A549 (cell line): Measurements from ENCODE around the gene SUPT20H. TPM values are rescaled to one million over a fixed set of nuclear protein-coding genes. Genes with fewer than 3 reads are reported as not detected.

Experiments
- ATAC-seq, 2 experiments: fragments of 200-7000 bp in 1 of 2; fragments of >200 bp in 1 of 2; cut with Nextera tagmentation in 1 of 2; cut with Tn5 transposase in 1 of 2; 3 replicates each; pipeline versions ENCODE4 v1.8.0 to v1.9.1; 2018 to 2020; ENCODE audit warnings: mild to moderate bottlenecking in 1 of 2, moderate library complexity in 1 of 2
- CTCF ChIA-PET: fragments of 300-600 bp; sonication (Branson Sonifier 250); formaldehyde crosslinking; extraction: SDS; loops from one replicate; lab custom pipeline; 2021; ENCODE audit warnings: antibody characterized with exemption, inconsistent platforms; lab: Yijun Ruan, JAX
- POLR2A ChIA-PET: fragments of 350-600 bp; formaldehyde crosslinking; extraction: SDS; loops from one replicate; lab custom pipeline; 2021; ENCODE audit warnings: antibody characterized with exemption, inconsistent platforms; lab: Yijun Ruan, JAX
- DNase-seq, 2 experiments: peaks; one replicate each; pipeline versions ENCODE4 v3.0.0 to v3.0.0-alpha.2; 2011 to 2016; ENCODE audit warnings: low read depth in 1 of 2, low spot score in 1 of 2
- FAIRE-seq: peaks from 2 replicates; lab custom pipeline; 2011; peaks lifted over from hg19 to GRCh38; lab: Jason Lieb, UNC
- H3K27ac ChIP-seq, 2 experiments: fragments of >200 bp; sonication (Bioruptor Twin); formaldehyde crosslinking; 3 replicates each; pipeline ENCODE4 v1.5.1; 2016 to 2017
- H3K4me1 ChIP-seq: fragments of >200 bp; sonication (Bioruptor Twin); formaldehyde crosslinking; 3 replicates; pipeline ENCODE4 v1.6.1; 2016
- H3K4me2 ChIP-seq: fragments of >200 bp; sonication (Bioruptor Twin); formaldehyde crosslinking; 3 replicates; pipeline ENCODE4 v1.6.1; 2016
- H3K4me3 ChIP-seq: fragments of >200 bp; sonication (Bioruptor Twin); formaldehyde crosslinking; 3 replicates; pipeline ENCODE4 v1.5.1; 2016
- H3K9me3 ChIP-seq: fragments of >200 bp; sonication (Bioruptor Twin); formaldehyde crosslinking; 3 replicates; pipeline ENCODE4 v1.6.1; 2016
- BHLHE40 ChIP-seq: IDR thresholded peaks from 2 replicates; pipeline ENCODE4 v1.6.1; 2012; ENCODE audit warnings: low read depth, low read length, inconsistent platforms
- CEBPB ChIP-seq, 2 experiments: fragments of >200 bp in 1 of 2; sonication (Bioruptor Twin) in 1 of 2; formaldehyde crosslinking in 1 of 2; IDR thresholded peaks; 2 replicates each; pipeline ENCODE4 v1.6.1; 2012 to 2016
- CHD4 ChIP-seq: fragments of 200-600 bp; sonication (generic); IDR thresholded peaks from 2 replicates; pipeline ENCODE4 v1.6.1; 2016; ENCODE audit warnings: antibody characterized with exemption, mild to moderate bottlenecking, borderline replicate concordance
- CTCF ChIP-seq: fragments of >200 bp; sonication (Bioruptor Twin); formaldehyde crosslinking; IDR thresholded peaks from 3 replicates; pipeline ENCODE4 v1.5.1; 2016
- E2F6 ChIP-seq: IDR thresholded peaks from 2 replicates; pipeline ENCODE4 v1.6.1; 2012; ENCODE audit warnings: low read depth, borderline replicate concordance
- EHMT2 ChIP-seq: fragments of 200-600 bp; sonication (generic); IDR thresholded peaks from 2 replicates; pipeline ENCODE4 v1.6.1; 2016; ENCODE audit warnings: antibody characterized with exemption, low read depth, mild to moderate bottlenecking, moderate library complexity
- FOSB ChIP-seq: fragments of 250-450 bp; sonication (Bioruptor Pico); IDR thresholded peaks from 2 replicates; pipeline ENCODE4 v1.5.0; 2020; ENCODE audit warnings: mild to moderate bottlenecking, moderate library complexity
- FOSL2 ChIP-seq, 2 experiments: fragments of 450-650 bp in 1 of 2; fragments of >200 bp in 1 of 2; sonication (Bioruptor Twin) in 1 of 2; formaldehyde crosslinking; IDR thresholded peaks; 2 replicates each; pipeline versions ENCODE4 v1.5.0 to v1.6.1; 2016 to 2020; ENCODE audit warnings: mild to moderate bottlenecking in 1 of 2, moderate library complexity in 1 of 2
- FOXS1 ChIP-seq: fragments of 250-450 bp; sonication (Bioruptor Pico); IDR thresholded peaks from 2 replicates; pipeline ENCODE4 v1.5.0; 2020; ENCODE audit warnings: mild to moderate bottlenecking, moderate library complexity
- HDAC2 ChIP-seq: fragments of 200-600 bp; sonication (generic); IDR thresholded peaks from 2 replicates; pipeline ENCODE4 v1.6.1; 2016
- HOXA7 ChIP-seq: fragments of 250-450 bp; sonication (Bioruptor Pico); IDR thresholded peaks from 2 replicates; pipeline ENCODE4 v1.5.0; 2020; ENCODE audit warnings: mild to moderate bottlenecking, moderate library complexity
- HOXB5 ChIP-seq: fragments of 250-450 bp; sonication (Bioruptor Pico); IDR thresholded peaks from 2 replicates; pipeline ENCODE4 v1.5.0; 2020; ENCODE audit warnings: mild to moderate bottlenecking, moderate library complexity
- JUN ChIP-seq, 2 experiments: fragments of >200 bp; sonication (Bioruptor Twin); formaldehyde crosslinking; IDR thresholded peaks; 2 replicates in 1 of 2; 3 replicates in 1 of 2; pipeline ENCODE4 v1.6.1; 2016 to 2017
- JUNB ChIP-seq: fragments of >200 bp; sonication (Bioruptor Twin); formaldehyde crosslinking; IDR thresholded peaks from 2 replicates; pipeline ENCODE4 v1.6.1; 2016
- KDM1A ChIP-seq: fragments of 200-600 bp; sonication (generic); IDR thresholded peaks from 2 replicates; pipeline ENCODE4 v1.6.1; 2016; ENCODE audit warnings: low read depth, mild to moderate bottlenecking
- KDM5A ChIP-seq: fragments of 200-600 bp; sonication (generic); IDR thresholded peaks from 2 replicates; pipeline ENCODE4 v1.6.1; 2016; ENCODE audit warnings: antibody characterized with exemption, mild to moderate bottlenecking
- MAFK ChIP-seq: fragments of 450-650 bp; IDR thresholded peaks from 2 replicates; pipeline ENCODE4 v1.6.1; 2014; ENCODE audit not compliant: partially characterized antibody
- NR3C1 ChIP-seq: fragments of >200 bp; sonication (Bioruptor Twin); formaldehyde crosslinking; IDR thresholded peaks from 3 replicates; pipeline ENCODE4 v1.6.1; 2017
- POLR2A ChIP-seq: IDR thresholded peaks from 2 replicates; pipeline ENCODE4 v1.6.1; 2012; ENCODE audit warnings: mild to moderate bottlenecking, low read length
- POLR2AphosphoS2 ChIP-seq: conservative IDR thresholded peaks from 2 replicates; pipeline ENCODE4 v1.6.1; 2012; ENCODE audit warnings: low read length, improper control_type of control experiment, inconsistent platforms
- RAD21 ChIP-seq, 2 experiments: fragments of >200 bp in 1 of 2; sonication (Bioruptor Twin) in 1 of 2; formaldehyde crosslinking in 1 of 2; IDR thresholded peaks in 1 of 2; conservative IDR thresholded peaks in 1 of 2; 2 replicates in 1 of 2; 3 replicates in 1 of 2; pipeline ENCODE4 v1.6.1; 2012 to 2018; ENCODE audit warnings: inconsistent platforms in 1 of 2
- RARB ChIP-seq: fragments of 250-450 bp; sonication (Bioruptor Pico); IDR thresholded peaks from 2 replicates; pipeline ENCODE4 v1.8.0; 2021; ENCODE audit warnings: mild to moderate bottlenecking, moderate library complexity
- RCOR1 ChIP-seq: fragments of 150-350 bp; IDR thresholded peaks from 2 replicates; pipeline ENCODE4 v1.6.1; 2014; ENCODE audit warnings: antibody characterized with exemption, low read length, low read depth
- RNF2 ChIP-seq: fragments of 200-600 bp; sonication (generic); IDR thresholded peaks from 2 replicates; pipeline ENCODE4 v1.6.1; 2016; ENCODE audit warnings: low read depth, mild to moderate bottlenecking, antibody characterized with exemption, moderate library complexity, borderline replicate concordance
- ZFP36 ChIP-seq: fragments of 450-650 bp; IDR thresholded peaks from 2 replicates; pipeline ENCODE4 v1.6.1; 2014; ENCODE audit warnings: borderline replicate concordance; ENCODE audit not compliant: partially characterized antibody
- ZNF302 ChIP-seq: fragments of 250-450 bp; sonication (Bioruptor Pico); IDR thresholded peaks from 2 replicates; pipeline ENCODE4 v1.9.0; 2021; ENCODE audit warnings: inconsistent platforms, mild to moderate bottlenecking, moderate library complexity
- WGBS: methylation state at CpG from one replicate; pipeline ENCODE4 v1.1.6; 2017; ENCODE audit errors: missing lambda C conversion rate; 5-methylcytosine and 5-hydroxymethylcytosine counted together
- polyA plus RNA-seq, 4 experiments: library from polyadenylated mRNA; depleted of rRNA in 3 of 4; stranded (reverse); fragments of >200 nt; fragmentation: RNase III in 1 of 4; extraction: RNeasy Plus Mini Kit Qiagen cat#74134 plus additional on column Dnase treatment in 1 of 4; gene quantifications; 2 replicates in 3 of 4; 3 replicates in 1 of 4; pipeline ENCODE4 v1.2.3, GENCODE V29; 2011 to 2017

The SUPT20H gene
- polyA plus RNA-seq, 2 of the 4 experiments (the other 2 are of a cell fraction) = 26.2 to 50.9 TPM

- WGBS = no CpG with 5 or more reads among the region's 22 CpGs
- ChIA-PET CTCF (interaction anchor here (1.0 to 2.2 kb wide), 3 partner anchors 64 to 787 kb away, joined by 3 to 8 read pairs (median 3); no protein-coding TSS in a partner anchor), POLR2A (no interaction called here)
- FAIRE-seq (no peak), ATAC-seq (no peak), DNase-seq (no peak)
- H3K4me2 ChIP-seq = no peak overlapping the region
- no peaks in the 10 kb centered on the region for H3K4me1 ChIP-seq
- H3K9me3 ChIP-seq = no peaks in the 10 kb centered on the region
- no peak overlapping the region for H3K4me3 ChIP-seq
- H3K27ac ChIP-seq = no peak overlapping the region
- TF ChIP-seq KDM1A = no peak
- no peak for TF ChIP-seq CHD4
- TF ChIP-seq POLR2A = no peak
- TF ChIP-seq CTCF = no peak
- no peak for TF ChIP-seq BHLHE40
- TF ChIP-seq KDM5A = no peak
- no peak for TF ChIP-seq RNF2
- no peak for TF ChIP-seq HDAC2
- no peak for TF ChIP-seq FOSL2 (IDR thresholded peaks at IDR 0.05)
- TF ChIP-seq FOSL2 (CRISPR knock-in tag; IDR thresholded peaks at IDR 0.05) = no peak
- TF ChIP-seq POLR2AphosphoS2 = no peak
- TF ChIP-seq CEBPB (IDR thresholded peaks at IDR 0.05) = no peak
Measured at GRCh38 chr13:37069597-37070103, 10.2 kb upstream of the SUPT20H start.

- H3K9me3 ChIP-seq = no peaks in the 10 kb centered on the region
- H3K27ac ChIP-seq = no peak overlapping the region
- no peak for FAIRE-seq
- no peak overlapping the region for H3K4me3 ChIP-seq
- no peaks in the 10 kb centered on the region for H3K4me1 ChIP-seq
- CTCF ChIA-PET = interaction anchor here (1.0 to 2.2 kb wide), 2 partner anchors 63 to 535 kb away, joined by 3 to 8 read pairs; no protein-coding TSS in a partner anchor
- POLR2A ChIA-PET = no interaction called here
- peak; percentile 22 to 38; a peak in 1 of 5 replicates for TF ChIP-seq RAD21 (conservative IDR thresholded peaks at IDR 0.05 in 1 of 2, IDR thresholded peaks at IDR 0.05 in 1 of 2)
- no peak for TF ChIP-seq JUNB
- TF ChIP-seq RARB (CRISPR knock-in tag) = no peak
- peak in 1 of 2 experiments; percentile 4 for DNase-seq
- ATAC-seq = no peak
- H3K4me2 ChIP-seq = no peak overlapping the region
Measured at GRCh38 chr13:37068962-37069361, 9.5 kb upstream of the SUPT20H start.

- 14% methylated on average over 2 of the region's 2 CpGs for WGBS
- Histone ChIP-seq H3K9me3 (no peaks in the 10 kb centered on the region), H3K27ac (no peak overlapping the region), H3K4me1 (no peaks in the 10 kb centered on the region), H3K4me2 (no peak overlapping the region), H3K4me3 (no peak overlapping the region)
- no peak for ATAC-seq
- ChIA-PET CTCF (no interaction called here), POLR2A (no interaction called here)
- FAIRE-seq = no peak
- TF ChIP-seq HDAC2 (no peak), E2F6 (no peak), KDM1A (no peak), RARB (CRISPR knock-in tag) (no peak), FOSB (CRISPR knock-in tag) (no peak), EHMT2 (no peak), FOXS1 (CRISPR knock-in tag) (no peak), CTCF (no peak), JUNB (no peak), HOXB5 (CRISPR knock-in tag) (no peak), HOXA7 (CRISPR knock-in tag) (no peak), RAD21 (conservative IDR thresholded peaks at IDR 0.05 in 1 of 2, IDR thresholded peaks at IDR 0.05 in 1 of 2) (no peak), RNF2 (no peak), ZNF302 (CRISPR knock-in tag) (no peak), FOSL2 (IDR thresholded peaks at IDR 0.05) (no peak), FOSL2 (CRISPR knock-in tag; IDR thresholded peaks at IDR 0.05) (no peak), MAFK (no peak), NR3C1 (no peak), ZFP36 (no peak), JUN (IDR thresholded peaks at IDR 0.05) (no peak), RCOR1 (no peak)
- DNase-seq = no peak
Measured at GRCh38 chr13:37067874-37068273, 8.4 kb upstream of the SUPT20H start.
